ENCODE results near the gene MS4A10. TPM values are rescaled to one million over a fixed set of nuclear protein-coding genes. Genes with fewer than 3 reads are reported as not detected.

MS4A10 gene
- total and polyA plus RNA-seq, 2 experiments from 2014 or later: not detected

DNA sequence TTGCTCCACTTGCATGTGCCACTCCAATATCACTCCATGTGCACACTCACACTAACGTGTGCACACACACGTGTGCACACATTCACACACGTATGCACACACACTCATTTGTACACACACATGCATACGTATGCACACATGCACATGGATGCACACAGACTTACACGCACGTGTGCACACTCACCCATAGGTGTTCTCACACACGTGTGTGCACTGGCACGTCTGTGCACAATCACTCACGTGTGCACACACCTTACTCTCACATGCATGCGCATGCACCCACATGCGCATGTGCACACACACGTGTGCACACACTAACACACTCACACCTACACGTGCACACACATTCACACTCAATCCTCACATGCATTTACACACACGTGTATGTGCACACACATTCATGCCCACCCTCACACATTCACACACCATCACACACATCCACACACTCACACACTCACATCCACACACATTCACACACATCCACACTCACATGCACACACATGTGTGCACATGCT lies 37.7 kb upstream of the MS4A10 start:
- Mint-ChIP-seq H3K4me1 (peaks cover 7% of the 10 kb centered on the region; the same call in 2 of the 3 replicates), H3K27ac (no peak overlapping the region), H3K9me3 (peaks cover 2% of the 10 kb centered on the region), H3K4me3 (no peak overlapping the region), H3K36me3 (ENCODE audit: low read depth) (no peaks in the 10 kb centered on the region; the same call in 1 of the 3 replicates), H3K27me3 (ENCODE audit: insufficient read depth, low read depth, poor library complexity) (peaks cover 9% of the 10 kb centered on the region)
- Histone ChIP-seq H3K27me3 (ENCODE audit: insufficient read depth) (no peaks in the 10 kb centered on the region), H3K79me2 (replicated peaks; ENCODE audit: insufficient read depth) (no peaks in the 10 kb centered on the region), H3K27ac (ENCODE audit: low read depth) (no peak overlapping the region), H3F3A (replicated peaks; ENCODE audit: low read depth) (no peaks in the 10 kb centered on the region), H3K4me3 (no peak overlapping the region), H4K20me1 (replicated peaks; ENCODE audit: insufficient read depth) (no peaks in the 10 kb centered on the region), H2AFZ (no peak overlapping the region), H3K4me1 (ENCODE audit: insufficient read depth) (no peaks in the 10 kb centered on the region), H3K36me3 (ENCODE audit: insufficient read depth) (no peaks in the 10 kb centered on the region), H3K9me2 (ENCODE audit: insufficient read depth) (no peaks in the 10 kb centered on the region), H3K4me2 (no peak overlapping the region)
- DNase-seq (ENCODE audit: low spot score): no peak
- TF ChIP-seq ZNF331 (CRISPR knock-in tag; IDR thresholded peaks at IDR 0.05; ENCODE audit: low read depth): no peak
- TF ChIP-seq, protein P1, sequence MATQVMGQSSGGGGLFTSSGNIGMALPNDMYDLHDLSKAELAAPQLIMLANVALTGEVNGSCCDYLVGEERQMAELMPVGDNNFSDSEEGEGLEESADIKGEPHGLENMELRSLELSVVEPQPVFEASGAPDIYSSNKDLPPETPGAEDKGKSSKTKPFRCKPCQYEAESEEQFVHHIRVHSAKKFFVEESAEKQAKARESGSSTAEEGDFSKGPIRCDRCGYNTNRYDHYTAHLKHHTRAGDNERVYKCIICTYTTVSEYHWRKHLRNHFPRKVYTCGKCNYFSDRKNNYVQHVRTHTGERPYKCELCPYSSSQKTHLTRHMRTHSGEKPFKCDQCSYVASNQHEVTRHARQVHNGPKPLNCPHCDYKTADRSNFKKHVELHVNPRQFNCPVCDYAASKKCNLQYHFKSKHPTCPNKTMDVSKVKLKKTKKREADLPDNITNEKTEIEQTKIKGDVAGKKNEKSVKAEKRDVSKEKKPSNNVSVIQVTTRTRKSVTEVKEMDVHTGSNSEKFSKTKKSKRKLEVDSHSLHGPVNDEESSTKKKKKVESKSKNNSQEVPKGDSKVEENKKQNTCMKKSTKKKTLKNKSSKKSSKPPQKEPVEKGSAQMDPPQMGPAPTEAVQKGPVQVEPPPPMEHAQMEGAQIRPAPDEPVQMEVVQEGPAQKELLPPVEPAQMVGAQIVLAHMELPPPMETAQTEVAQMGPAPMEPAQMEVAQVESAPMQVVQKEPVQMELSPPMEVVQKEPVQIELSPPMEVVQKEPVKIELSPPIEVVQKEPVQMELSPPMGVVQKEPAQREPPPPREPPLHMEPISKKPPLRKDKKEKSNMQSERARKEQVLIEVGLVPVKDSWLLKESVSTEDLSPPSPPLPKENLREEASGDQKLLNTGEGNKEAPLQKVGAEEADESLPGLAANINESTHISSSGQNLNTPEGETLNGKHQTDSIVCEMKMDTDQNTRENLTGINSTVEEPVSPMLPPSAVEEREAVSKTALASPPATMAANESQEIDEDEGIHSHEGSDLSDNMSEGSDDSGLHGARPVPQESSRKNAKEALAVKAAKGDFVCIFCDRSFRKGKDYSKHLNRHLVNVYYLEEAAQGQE (IDR thresholded peaks at IDR 0.05; ENCODE audit: unreplicated experiment): no peak
- no peak for TF ChIP-seq POLR2AphosphoS5 (IDR thresholded peaks at IDR 0.05; ENCODE audit: low read depth)
- no peak for TF ChIP-seq ZNF114 (CRISPR knock-in tag; IDR thresholded peaks at IDR 0.05)
- TF ChIP-seq, protein P2, sequence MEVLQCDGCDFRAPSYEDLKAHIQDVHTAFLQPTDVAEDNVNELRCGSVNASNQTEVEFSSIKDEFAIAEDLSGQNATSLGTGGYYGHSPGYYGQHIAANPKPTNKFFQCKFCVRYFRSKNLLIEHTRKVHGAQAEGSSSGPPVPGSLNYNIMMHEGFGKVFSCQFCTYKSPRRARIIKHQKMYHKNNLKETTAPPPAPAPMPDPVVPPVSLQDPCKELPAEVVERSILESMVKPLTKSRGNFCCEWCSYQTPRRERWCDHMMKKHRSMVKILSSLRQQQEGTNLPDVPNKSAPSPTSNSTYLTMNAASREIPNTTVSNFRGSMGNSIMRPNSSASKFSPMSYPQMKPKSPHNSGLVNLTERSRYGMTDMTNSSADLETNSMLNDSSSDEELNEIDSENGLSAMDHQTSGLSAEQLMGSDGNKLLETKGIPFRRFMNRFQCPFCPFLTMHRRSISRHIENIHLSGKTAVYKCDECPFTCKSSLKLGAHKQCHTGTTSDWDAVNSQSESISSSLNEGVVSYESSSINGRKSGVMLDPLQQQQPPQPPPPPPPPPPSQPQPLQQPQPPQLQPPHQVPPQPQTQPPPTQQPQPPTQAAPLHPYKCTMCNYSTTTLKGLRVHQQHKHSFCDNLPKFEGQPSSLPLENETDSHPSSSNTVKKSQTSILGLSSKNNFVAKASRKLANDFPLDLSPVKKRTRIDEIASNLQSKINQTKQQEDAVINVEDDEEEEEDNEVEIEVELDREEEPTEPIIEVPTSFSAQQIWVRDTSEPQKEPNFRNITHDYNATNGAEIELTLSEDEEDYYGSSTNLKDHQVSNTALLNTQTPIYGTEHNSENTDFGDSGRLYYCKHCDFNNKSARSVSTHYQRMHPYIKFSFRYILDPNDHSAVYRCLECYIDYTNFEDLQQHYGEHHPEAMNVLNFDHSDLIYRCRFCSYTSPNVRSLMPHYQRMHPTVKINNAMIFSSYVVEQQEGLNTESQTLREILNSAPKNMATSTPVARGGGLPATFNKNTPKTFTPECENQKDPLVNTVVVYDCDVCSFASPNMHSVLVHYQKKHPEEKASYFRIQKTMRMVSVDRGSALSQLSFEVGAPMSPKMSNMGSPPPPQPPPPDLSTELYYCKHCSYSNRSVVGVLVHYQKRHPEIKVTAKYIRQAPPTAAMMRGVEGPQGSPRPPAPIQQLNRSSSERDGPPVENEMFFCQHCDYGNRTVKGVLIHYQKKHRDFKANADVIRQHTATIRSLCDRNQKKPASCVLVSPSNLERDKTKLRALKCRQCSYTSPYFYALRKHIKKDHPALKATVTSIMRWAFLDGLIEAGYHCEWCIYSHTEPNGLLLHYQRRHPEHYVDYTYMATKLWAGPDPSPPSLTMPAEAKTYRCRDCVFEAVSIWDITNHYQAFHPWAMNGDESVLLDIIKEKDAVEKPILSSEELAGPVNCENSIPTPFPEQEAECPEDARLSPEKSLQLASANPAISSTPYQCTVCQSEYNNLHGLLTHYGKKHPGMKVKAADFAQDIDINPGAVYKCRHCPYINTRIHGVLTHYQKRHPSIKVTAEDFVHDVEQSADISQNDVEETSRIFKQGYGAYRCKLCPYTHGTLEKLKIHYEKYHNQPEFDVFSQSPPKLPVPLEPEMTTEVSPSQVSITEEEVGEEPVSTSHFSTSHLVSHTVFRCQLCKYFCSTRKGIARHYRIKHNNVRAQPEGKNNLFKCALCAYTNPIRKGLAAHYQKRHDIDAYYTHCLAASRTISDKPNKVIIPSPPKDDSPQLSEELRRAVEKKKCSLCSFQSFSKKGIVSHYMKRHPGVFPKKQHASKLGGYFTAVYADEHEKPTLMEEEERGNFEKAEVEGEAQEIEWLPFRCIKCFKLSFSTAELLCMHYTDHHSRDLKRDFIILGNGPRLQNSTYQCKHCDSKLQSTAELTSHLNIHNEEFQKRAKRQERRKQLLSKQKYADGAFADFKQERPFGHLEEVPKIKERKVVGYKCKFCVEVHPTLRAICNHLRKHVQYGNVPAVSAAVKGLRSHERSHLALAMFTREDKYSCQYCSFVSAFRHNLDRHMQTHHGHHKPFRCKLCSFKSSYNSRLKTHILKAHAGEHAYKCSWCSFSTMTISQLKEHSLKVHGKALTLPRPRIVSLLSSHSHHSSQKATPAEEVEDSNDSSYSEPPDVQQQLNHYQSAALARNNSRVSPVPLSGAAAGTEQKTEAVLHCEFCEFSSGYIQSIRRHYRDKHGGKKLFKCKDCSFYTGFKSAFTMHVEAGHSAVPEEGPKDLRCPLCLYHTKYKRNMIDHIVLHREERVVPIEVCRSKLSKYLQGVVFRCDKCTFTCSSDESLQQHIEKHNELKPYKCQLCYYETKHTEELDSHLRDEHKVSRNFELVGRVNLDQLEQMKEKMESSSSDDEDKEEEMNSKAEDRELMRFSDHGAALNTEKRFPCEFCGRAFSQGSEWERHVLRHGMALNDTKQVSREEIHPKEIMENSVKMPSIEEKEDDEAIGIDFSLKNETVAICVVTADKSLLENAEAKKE (CRISPR knock-in tag; IDR thresholded peaks at IDR 0.05): no peak
- ATAC-seq: no peak

All from GM23338 (cell line).